SU-DHL-6 (cell line): ENCODE measurements around the gene TRIM75.
"Not testable (repeated sequence)": the region's sequence is repeated elsewhere in the genome, so short reads cannot be mapped to it uniquely, and the experiment has no call there.

ENCODE experiments used
- H2AFZ ChIP-seq: fragments of 200-600 bp; sonication (generic); 2 replicates; pipeline ENCODE4 v1.6.1; 2014; ENCODE audit warnings: low read depth, mild to moderate bottlenecking, moderate library complexity, mixed read lengths, antibody characterized with exemption, low read length; ENCODE audit not compliant: severe bottlenecking
- H3F3A ChIP-seq: fragments of 200-600 bp; shearing (Covaris generic); 2 replicates; pipeline ENCODE4 v1.6.0; 2016; ENCODE audit warnings: antibody characterized with exemption, mild to moderate bottlenecking; ENCODE audit not compliant: insufficient read depth
- H3K27ac ChIP-seq: fragments of 200-600 bp; sonication (generic); 2 replicates; pipeline ENCODE4 v1.5.1; 2016; ENCODE audit warnings: low read depth, mild to moderate bottlenecking, low read length, moderate library complexity, mixed read lengths
- H3K27me3 ChIP-seq: fragments of 200-600 bp; sonication (generic), shearing (Covaris generic); 2 replicates; pipeline ENCODE4 v1.6.0; 2014; ENCODE audit warnings: mild to moderate bottlenecking, low read length
- H3K36me3 ChIP-seq: fragments of 200-600 bp; sonication (generic); 2 replicates; pipeline ENCODE4 v1.6.1; 2014; ENCODE audit warnings: mild to moderate bottlenecking, low read length, mixed read lengths
- H3K4me2 ChIP-seq: fragments of 300-600, 200-600 bp; shearing (Covaris generic), sonication (generic); 2 replicates; pipeline ENCODE4 v1.6.0; 2014; ENCODE audit warnings: low read length, low read depth, mild to moderate bottlenecking; ENCODE audit not compliant: poor library complexity, severe bottlenecking
- H3K4me3 ChIP-seq: fragments of 200-600 bp; sonication (generic); 2 replicates; pipeline ENCODE4 v1.5.1; 2014; ENCODE audit warnings: antibody characterized with exemption, low read length, mild to moderate bottlenecking, mixed read lengths; ENCODE audit not compliant: insufficient read depth, poor library complexity, severe bottlenecking
- H3K79me2 ChIP-seq: fragments of 200-600 bp; sonication (generic); 2 replicates; pipeline ENCODE4 v1.6.1; 2014; ENCODE audit warnings: mild to moderate bottlenecking, low read length, moderate library complexity; ENCODE audit not compliant: insufficient read depth
- H3K9ac ChIP-seq: fragments of 200-600 bp; sonication (generic); 2 replicates; pipeline ENCODE4 v1.7.0; 2014; ENCODE audit warnings: mild to moderate bottlenecking, low read length
- H3K9me2 ChIP-seq: fragments of 200-600 bp; sonication (generic); replicated peaks from 2 replicates; pipeline ENCODE4 v1.6.1; 2014; ENCODE audit warnings: low read length; ENCODE audit not compliant: insufficient read depth
- H3K9me3 ChIP-seq: fragments of 200-600 bp; sonication (generic); 2 replicates; pipeline ENCODE4 v1.6.1; 2014; ENCODE audit warnings: low read length, mixed read lengths; ENCODE audit not compliant: insufficient read depth
- H4K20me1 ChIP-seq: fragments of 200-600 bp; sonication (generic); 2 replicates; pipeline ENCODE4 v1.6.1; 2014; ENCODE audit warnings: low read depth, mild to moderate bottlenecking, antibody characterized with exemption, low read length, moderate library complexity, mixed read lengths
- CTCF ChIP-seq: fragments of 200-600 bp; sonication (generic); IDR thresholded peaks from one replicate; pipeline ENCODE4 v1.5.1; 2017; ENCODE audit warnings: antibody characterized with exemption, mild to moderate bottlenecking, low read length, moderate library complexity; ENCODE audit not compliant: insufficient read depth, poor library complexity, severe bottlenecking
- EZH2phosphoT487 ChIP-seq: fragments of 200-600 bp; sonication (generic), shearing (Covaris generic); conservative IDR thresholded peaks from 2 replicates; pipeline ENCODE4 v1.6.1; 2018; ENCODE audit warnings: mild to moderate bottlenecking, antibody characterized with exemption, low read length, moderate library complexity, mixed read lengths

Gene TRIM75

GRCh38 chr4:165060938-165061337, 7.3 kb downstream of the TRIM75 start:
- no peaks in the 10 kb centered on the region for H3K79me2 ChIP-seq
- no peaks in the 10 kb centered on the region for H3K9me2 ChIP-seq
- H3K9me3 ChIP-seq: no peaks in the 10 kb centered on the region
- H3K4me3 ChIP-seq: no peak overlapping the region
- no peak overlapping the region for H2AFZ ChIP-seq
- no peaks in the 10 kb centered on the region for H3K27me3 ChIP-seq
- no peaks in the 10 kb centered on the region for H4K20me1 ChIP-seq
- no peaks in the 10 kb centered on the region for H3K36me3 ChIP-seq
- TF ChIP-seq CTCF (no peak), EZH2phosphoT487 (no peak)
- no peak overlapping the region for H3K4me2 ChIP-seq
- no peak overlapping the region for H3K27ac ChIP-seq
- no peak overlapping the region for H3K9ac ChIP-seq
- no peaks in the 10 kb centered on the region for H3F3A ChIP-seq

GRCh38 chr4:165070560-165070959, 16.9 kb downstream of the TRIM75 start:
- H2AFZ ChIP-seq: no peak overlapping the region
- H3K4me2 ChIP-seq: no peak overlapping the region
- H3K9me2 ChIP-seq: no peaks in the 10 kb centered on the region
- no peaks in the 10 kb centered on the region for H3F3A ChIP-seq
- H3K9ac ChIP-seq: no peak overlapping the region
- TF ChIP-seq CTCF (no peak), EZH2phosphoT487 (no peak)
- no peaks in the 10 kb centered on the region for H3K79me2 ChIP-seq
- H3K27me3 ChIP-seq: no peaks in the 10 kb centered on the region
- H3K27ac ChIP-seq: no peak overlapping the region
- no peaks in the 10 kb centered on the region for H3K9me3 ChIP-seq
- no peak overlapping the region for H3K4me3 ChIP-seq
- no peaks in the 10 kb centered on the region for H4K20me1 ChIP-seq
- H3K36me3 ChIP-seq: no peaks in the 10 kb centered on the region

- not testable (repeated sequence) for H3K4me3 ChIP-seq, H3K9ac ChIP-seq, H2AFZ ChIP-seq, H3K36me3 ChIP-seq, H3K9me3 ChIP-seq, H3K79me2 ChIP-seq, H3K9me2 ChIP-seq, H3K27me3 ChIP-seq, H3K4me2 ChIP-seq, H4K20me1 ChIP-seq, H3F3A ChIP-seq, H3K27ac ChIP-seq
These were observed 19.7 kb downstream of the TRIM75 start for GRCh38 chr4:165073346-165073745.

- Histone ChIP-seq H3K9ac (no peak overlapping the region), H3K9me3 (no peaks in the 10 kb centered on the region), H4K20me1 (no peaks in the 10 kb centered on the region), H3K27ac (no peak overlapping the region), H3K79me2 (no peaks in the 10 kb centered on the region), H3K36me3 (peaks cover 12% of the 10 kb centered on the region; the same call in 1 of the 2 replicates), H3K27me3 (no peaks in the 10 kb centered on the region), H2AFZ (no peak overlapping the region), H3K9me2 (no peaks in the 10 kb centered on the region), H3F3A (no peaks in the 10 kb centered on the region), H3K4me3 (no peak overlapping the region), H3K4me2 (no peak overlapping the region)
- TF ChIP-seq EZH2phosphoT487 (no peak), CTCF (no peak)
These were observed 23.4 kb downstream of the TRIM75 start for GRCh38 chr4:165077034-165077578.
